Cerebellar nuclear complex (tissue), 1 donor: ENCODE measurements around the gene YAP1.

Experiments
- DNase-seq, 2 experiments: peaks; one replicate each; lab custom pipeline; 2025; lab: John Stamatoyannopoulos, UW

YAP1 gene

DNA sequence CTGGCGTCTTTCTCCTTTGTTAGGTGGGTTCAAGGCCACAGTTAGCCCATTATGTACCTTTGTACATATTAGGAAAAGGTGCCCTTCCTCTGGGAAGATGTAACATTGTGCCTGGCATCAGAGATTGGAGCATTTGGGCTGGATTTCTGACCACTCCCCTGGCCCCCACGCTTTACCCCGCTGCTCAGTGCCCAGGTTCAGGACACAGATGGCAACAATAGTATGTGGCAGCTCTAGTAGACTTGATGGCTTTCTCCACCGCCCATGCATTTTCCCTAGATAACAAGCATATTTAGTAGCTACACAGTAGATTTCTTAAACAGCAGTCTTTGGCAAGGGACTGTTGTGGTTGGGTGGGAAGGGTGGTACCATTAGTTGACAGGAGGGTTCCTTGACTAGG, 53.1 kb downstream of the YAP1 start:
- no peak for DNase-seq

DNA sequence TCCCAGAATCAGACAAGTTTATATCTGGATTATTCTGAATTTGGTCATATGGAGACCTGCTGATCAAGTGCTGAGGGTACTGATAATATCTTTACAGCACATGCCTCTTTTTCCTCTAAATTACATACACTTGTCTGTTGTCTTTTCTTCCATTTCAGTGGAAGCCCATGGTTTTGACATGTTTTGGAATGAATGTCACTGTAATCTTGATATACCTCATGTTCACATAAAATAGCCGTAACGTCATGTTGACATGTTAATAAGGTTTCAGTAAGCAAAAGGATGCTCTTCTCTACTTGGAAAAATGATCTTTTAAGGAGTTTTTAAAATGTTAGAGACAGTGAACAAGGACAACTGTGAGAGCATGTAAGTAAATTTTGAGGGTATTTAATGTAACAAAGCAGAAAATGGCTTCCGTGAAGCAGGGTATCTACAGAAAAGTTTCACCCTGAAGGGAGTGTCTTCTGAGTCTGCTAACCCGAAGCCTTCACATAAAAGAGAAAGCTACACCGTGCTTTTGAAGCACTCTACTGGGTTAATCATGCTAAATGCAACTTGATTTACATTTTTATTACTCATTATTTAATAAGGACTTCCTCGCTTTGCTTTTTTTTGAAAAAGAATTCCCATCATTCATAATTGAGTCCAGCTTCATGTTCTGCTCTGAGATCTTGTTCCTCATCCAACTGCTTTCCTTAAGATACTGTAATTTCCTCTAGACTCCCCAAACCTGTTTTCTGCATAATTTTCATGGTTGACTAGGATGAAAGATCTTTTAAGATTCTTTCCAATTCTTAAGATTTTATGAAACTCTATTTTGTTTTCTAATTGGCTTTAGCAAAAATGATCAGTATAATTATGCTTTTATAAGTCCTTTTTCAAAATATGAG, 56.2 kb downstream of the YAP1 start:
- no peak for DNase-seq

DNA sequence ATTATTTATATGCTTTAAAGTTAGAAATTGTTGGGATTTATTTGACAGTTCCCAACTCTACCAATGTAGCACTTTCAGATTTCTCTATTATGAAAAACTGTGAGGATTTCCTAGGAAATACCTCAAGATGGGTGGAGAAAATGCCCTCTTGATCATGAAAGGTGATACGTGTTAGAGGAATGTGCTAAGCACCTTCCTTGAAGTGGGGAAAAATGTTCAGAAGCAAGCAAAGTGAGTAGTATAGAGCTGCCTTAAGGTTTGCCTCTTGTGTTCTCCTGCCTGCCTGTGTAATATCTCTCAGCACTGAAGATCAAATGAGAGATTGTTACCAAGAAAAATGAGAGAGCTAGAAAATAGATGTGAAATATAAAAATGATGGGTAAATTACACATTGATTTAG, 58.2 kb downstream of the YAP1 start:
- no peak for DNase-seq

DNA sequence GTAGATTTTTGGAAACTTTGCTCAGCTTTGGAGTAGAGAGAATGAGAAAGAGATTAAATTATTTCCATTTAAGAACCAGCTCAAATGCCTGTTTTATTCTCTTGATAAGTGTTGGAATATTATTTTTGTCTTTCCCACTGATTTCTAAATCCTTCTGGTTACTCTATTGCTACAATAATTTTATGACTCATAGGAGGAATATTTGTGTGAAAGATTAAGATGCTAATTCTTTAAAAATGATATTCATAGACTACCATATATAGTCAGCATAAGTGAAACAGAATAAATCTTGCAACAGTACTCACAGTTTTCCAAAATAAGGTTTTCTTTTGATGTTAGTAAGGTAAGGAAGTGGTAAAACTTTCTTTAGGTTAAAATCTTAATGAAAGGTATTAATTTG, 60.9 kb downstream of the YAP1 start:
- no peak for DNase-seq

DNA sequence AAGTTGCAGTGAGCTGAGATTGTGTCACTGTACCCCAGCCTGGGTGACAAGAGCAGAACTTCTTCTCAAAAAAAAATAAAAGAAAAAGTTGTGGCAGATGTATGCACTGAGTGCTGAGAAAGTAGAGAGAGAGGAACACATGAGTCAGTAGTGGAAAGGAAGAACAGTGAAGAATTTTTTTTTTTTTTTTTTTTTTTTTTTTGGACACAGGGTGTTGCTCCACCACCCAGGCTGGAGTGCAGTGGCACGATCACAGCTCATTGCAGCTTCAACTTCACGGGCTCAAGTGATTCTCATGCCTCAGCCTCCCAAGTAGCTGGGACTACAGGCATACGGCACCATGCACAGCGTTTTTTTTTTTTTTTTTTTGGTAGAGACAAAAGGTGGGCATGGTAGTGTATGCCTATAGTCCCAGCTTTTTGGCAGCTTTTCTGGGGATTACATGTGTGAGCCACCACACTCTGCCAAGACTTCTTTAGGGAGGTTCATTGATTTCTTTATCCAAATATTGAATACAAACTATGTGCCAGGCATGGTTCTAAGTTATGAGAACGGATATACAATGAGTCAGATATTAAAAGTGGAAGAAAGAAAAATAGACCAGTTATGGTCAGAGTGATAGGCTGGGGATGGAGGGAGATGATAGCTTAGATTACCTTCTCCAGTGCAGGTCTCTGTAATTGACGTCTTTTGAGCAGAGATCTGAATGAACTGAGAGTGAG, 62.0 kb downstream of the YAP1 start:
- no peak for DNase-seq

DNA sequence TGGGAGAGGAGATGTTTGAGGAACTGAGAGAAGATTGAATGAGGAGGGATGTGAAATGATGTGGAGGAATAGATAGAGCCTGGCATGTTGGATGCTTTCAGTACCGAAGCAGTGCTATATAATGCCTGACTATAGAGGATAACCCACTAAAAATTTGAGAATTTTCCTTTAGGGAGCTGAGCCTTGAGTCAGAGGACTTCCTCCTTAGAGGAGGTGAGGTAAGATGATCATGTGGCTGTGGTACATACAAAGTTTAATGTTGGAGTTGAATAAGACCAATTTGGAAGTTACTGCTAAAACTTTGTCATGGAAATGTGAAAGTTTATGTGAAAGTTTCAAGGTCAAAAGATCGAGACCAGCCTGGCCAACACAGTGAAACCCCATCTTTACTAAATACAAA, 66.9 kb downstream of the YAP1 start:
- DNase-seq: no peak

DNA sequence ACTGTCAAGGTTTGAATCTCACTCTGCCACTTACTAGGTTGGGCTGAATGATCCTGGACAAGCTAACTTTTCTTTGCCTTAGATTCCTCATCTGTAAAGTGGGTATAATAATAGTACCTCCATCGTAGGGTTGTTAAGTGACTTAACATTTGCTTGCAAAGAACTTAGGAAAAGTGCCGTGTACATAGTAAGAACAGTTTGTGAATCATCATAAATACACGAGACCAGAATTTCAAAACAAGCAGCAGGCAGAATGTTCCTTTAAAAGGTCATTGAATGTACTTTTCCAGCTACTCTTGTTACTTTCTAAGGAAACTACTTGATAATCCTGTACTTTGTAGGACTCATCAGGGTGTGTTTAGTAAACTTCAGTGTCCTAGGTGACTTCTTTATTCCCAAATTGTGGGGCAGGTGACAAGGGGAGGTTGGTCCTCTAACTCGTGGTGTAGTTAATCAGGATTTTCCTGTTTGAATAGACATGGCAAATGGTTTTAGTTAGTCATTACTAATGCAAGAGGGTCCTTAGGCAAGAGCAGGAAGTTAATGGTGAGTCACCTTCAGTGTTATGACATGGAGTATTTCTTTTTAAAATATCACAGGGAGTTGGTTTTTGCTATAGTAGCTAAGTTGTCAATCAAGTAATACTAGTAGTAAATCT, 67.9 kb downstream of the YAP1 start:
- DNase-seq: no peak

DNA sequence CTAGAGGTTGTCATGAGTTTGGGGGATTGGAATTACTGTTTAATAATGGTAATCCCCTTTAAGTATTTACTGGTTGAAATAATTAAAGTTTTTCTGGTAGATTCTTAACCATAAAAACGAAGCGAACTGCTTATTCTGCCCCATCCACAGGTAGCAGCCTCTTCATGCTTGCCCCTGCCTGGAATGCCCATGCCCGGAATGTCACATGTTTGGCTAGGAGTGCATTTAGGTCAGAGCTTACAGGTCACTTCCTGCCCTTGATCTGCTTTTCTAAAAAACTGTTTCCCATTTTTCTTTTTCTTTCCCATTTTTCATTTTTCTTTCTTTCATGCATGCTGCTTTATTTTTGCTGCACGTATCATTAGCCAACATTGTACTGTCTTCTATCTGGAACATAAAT, 69.1 kb downstream of the YAP1 start:
- DNase-seq: no peak

DNA sequence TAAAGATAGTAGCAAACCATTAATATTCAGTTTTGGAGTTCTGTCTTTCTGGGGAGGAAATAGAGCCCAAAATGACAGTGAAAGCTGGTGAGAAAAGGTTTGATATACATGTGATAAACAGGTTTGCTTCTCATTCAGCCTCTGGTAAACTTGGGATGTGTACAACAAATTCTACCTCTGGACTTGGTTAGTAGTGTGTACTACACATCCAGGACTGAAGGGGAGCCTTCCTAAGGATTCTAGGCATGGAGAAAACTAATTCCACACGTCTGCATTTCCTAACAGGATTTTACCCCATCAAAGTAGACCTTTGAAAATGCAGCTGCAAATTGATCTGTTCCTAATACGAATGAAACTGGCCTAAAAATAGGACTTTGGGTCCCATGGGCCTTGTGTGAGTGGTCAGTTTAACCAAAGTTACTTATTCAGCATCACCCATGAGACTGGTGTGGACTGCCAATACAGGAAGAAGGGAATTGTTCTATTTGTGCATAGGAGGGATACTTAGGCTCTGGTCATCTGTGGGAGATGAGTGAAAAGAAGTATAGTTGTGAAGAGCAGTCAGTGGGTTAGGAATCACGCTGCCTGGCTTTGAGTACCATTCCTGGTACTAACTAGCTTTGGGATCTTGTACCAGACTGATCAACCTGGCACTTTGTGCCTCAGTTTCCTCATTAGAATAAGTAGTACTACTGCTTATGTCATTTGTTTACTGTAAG, 74.2 kb downstream of the YAP1 start:
- DNase-seq: no peak

DNA sequence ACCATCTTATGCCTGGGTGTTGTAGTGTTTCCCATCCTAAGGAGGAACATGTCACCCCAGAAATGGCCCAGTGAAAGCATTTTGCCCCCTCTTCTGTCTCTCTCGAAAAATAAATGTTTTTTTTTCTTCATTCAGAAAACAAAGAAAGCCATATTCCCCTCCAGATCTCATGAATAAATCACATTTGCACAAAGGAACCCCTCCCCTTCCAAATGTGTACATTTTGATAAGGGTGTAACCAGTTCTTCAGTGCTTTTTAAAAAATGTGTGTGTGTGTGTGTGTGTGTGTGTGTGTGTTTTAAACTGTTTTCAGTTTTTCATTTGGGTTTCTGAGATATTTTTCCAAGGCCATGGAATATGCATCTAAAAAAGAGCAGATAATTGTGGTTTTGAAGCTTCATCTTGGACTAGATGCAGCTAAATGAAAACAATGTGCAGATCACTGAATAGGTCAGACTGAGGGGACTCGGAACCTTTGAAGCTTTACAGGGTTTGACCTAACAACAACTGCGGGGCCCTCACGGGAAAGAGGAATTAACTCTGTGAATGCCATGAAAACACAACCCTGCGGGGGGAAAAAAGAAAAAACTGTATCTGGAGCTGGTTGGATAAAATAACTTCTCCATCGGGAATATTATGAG, 76.4 kb downstream of the YAP1 start:
- no peak for DNase-seq

DNA sequence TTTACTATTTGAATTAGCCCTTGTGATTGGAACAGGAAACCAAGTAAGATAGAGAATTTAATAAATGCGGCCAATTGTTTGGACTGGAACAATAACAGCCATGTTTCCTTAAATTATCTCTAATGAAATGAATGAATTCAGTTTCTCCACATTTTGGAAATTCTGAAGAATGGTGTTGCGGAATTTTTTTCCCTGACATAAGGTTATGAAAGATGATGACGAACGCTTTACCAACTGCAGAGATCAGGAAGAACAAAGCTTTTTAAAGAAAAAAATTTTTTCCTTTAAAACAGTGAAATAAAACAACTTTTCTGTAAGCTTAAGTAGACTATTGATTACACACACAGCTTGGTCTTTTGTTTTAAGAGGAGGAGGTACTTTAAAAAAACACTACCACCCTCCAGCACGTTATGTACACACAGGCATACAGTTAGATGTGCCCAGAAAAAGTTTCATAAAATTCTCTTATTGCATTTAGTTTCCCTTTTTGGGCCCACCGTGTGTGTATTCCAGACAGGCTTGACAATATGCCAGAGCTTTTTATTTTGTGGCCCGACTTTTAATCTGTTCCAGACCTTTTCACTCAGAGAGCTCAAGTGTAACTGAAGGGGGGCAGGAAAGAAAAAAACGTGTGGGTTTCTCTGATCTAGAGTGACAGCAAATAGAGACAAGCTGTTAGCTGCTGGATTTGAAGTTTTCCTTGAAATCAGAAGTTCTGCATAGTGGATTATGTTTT, 77.3 kb downstream of the YAP1 start:
- no peak for DNase-seq

DNA sequence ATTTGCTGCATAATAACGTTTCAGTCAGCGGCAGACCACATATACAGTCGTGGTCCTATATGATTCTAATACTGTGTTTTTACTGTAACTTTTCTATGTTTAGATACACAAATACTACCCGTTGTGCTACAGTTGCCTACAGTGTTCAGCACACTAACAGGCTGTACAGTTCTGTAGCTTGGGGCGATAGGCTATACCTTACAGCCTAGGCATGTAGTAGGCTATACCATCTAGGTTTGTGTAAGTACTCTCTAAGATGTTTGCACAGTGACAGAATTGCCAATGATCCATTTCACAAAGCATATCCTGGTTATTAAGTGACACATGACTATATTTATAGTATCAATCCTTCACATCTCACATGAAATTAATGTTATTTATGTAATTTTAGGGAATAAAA, 78.2 kb downstream of the YAP1 start:
- no peak for DNase-seq

DNA sequence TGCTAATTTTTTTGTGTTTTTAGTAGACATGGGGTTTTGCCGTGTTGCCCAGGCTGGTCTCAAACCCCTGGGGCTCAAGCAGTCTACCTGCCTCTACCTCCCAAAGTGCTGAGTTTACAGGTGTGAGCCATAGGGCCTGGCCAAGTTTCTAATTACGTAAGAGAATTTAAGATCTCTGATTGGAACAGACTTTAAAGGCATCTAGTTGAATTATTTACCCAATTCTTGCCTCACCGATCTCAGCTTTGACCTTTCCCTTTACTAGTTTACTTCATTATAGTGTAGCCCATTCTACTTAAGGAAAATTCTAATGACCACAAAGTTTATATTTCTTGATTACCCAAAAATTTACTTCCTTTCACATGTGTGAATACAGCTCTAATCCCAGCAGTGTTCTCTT, 81.6 kb downstream of the YAP1 start:
- DNase-seq: no peak

DNA sequence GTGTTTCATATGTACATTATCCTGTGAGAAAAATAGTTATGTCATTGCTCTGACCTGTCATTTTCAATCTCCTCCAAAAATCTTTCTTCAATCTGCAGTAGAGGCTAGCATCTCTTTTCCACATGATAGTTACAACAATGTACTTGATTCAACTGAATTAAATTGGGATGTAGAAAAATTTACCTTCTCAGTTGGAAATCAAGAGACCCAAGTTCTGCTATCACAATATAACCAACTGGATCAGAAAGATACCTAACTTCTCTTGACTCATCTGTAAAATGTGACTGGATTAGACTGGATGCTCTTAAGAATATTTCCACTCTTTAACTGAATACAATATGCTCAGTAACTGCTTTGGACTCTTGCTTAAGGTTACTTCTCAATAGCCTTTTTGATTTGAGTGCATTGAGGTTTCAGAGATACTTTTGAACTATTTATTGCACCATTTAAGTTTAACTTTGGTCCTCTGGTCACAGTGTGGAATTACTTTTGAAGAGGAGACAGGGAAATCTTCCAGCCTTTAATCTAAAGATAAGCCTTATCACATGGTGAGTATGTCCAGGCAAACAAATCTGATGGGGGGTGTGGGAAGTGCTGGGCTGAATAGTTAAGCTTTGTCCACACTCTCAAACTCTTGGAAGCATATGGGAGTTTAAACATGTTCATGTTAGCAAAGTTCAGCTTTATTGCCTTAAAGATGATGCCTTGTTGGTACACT, 82.3 kb downstream of the YAP1 start:
- no peak for DNase-seq

DNA sequence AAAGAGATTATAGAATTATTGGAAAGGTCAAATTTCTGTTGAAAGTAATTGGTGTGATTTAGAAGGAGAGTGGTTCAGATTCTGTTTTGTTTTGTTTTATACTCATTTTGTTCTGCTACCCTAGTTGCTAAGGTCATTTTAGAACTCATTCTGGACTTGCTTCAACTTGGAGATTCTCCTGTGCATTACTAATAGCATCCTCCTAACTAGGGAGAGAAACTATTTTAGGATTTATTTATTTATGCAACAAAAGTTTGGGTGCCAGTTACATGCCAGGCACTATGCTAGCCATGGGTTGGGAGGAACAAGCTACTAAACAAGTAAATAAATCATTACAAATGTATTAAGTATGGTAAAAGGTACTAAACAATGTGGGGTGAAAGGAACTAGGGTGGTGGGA, 84.0 kb downstream of the YAP1 start:
- DNase-seq: no peak

DNA sequence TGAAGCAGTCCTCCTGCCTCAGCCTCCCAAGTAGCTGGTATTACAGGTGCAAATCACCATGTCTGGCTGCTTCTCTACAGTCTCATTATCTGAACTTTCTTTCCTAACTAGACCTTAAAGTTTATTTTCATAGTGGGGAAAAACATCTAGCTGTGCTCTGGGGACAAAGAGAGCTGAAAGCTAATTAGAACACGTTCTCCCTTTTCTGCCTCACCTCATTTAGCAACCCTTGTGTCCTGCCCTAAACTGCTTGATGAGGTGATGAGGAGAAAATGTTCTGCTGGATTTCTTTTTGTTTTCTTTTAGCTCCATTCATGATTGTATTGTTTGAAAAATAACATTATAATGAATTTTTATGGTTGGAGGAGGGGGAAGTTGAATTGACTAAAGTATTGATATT, 84.7 kb downstream of the YAP1 start:
- no peak for DNase-seq

DNA sequence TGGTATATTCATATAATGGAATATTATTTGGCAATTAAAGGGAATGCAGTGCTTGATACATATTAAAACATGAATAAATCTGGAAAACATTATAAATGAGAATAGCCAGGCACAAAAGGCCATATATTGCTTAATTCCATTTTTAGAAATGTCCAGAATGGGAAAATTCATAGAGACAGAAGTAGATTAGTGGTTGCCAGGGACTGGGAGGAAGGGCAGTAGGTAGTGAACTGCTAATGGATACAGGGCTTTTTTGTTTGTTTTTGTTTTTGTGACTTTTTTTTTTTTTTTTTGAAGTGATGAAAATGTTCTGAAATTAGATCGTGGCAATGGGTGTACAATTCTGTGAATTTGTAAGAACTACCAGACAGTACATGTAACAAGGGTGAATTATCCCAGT, 86.1 kb downstream of the YAP1 start:
- no peak for DNase-seq

DNA sequence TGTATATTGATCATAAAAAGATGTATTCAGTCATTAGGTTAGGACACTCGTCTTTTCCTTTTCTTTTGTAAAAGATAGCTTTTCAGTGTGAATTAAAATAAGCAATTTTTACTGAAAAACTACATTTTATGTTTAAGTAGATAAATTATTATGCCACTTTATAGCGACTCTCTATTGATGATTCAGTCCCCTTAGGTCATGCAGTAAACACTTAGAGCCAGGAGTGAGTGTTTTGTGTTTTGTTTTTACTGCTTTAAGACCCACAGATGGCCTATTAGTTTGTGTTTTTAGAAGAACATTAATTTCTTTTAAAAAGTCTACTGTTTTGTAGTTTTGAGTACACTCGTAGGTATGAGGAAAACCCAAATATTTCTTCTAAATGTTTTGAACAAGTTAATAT, 86.6 kb downstream of the YAP1 start:
- DNase-seq: no peak

DNA sequence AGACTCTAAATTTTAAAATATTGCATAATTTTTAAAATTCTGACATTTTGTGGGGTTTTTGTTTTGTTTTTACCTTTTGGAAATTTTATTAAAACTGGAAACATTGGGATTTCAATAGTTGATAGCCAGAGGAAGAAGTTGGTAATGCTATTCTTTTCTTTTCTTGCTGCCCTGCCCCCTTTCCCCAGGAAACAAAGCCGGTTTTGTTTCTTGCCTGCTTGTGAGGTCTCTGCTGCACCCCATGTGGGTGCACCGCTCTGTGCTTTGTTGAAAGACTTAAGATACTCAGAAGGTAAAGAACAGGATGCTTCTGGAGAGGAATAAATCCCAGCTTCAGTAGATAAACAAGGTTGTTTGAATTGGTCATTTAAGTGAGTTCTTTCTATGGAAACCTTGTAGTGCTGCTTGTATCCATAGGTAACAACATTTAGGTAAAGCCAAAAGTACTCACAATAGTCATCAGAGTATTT, 87.5 kb downstream of the YAP1 start:
- DNase-seq: no peak

DNA sequence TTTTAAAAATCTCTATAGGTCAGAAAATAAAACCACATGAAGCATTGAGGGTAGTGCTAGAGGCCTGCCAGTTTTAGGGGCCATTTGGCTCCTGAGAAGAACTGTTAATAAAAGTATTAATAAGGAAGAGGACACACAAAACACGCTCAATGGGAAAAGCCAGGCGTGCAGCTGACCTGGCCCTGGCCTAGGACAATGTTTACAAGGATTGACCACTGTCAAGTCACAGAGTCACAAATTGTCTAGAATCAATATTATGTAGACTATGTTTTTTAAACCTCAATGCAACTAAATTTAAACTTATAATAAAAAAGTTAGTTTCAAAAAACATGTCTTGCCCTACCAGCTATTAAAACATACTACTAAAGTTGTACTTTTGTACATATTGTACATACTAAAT, 89.4 kb downstream of the YAP1 start:
- no peak for DNase-seq
